ENCODE data around the gene IL13RA2. TPM values are rescaled to one million over a fixed set of nuclear protein-coding genes. Genes with fewer than 3 reads are reported as not detected.

Gene IL13RA2
- total and polyA plus RNA-seq, 2 donors (not counting 1 experiment from before 2014, with no cell fraction given): 12.7 to 42.1 TPM

GRCh38 chrX:115038406-115038805, 21.0 kb upstream of the IL13RA2 start:
- TF ChIP-seq CTCF (conservative IDR thresholded peaks at IDR 0.05 in 1 of 2, IDR thresholded peaks at IDR 0.05 in 1 of 2; ENCODE audit: low read depth in 1 of 2, low read length in 2 of 2): no peak
- TF ChIP-seq EZH2 (IDR thresholded peaks at IDR 0.05; ENCODE audit: low read length, missing control alignments): no peak
- Histone ChIP-seq H3K36me3 (ENCODE audit: control insufficient read depth, insufficient read depth, low read length) (no peaks in the 10 kb centered on the region), H2AFZ (ENCODE audit: low read length) (no peak overlapping the region), H3K27me3 (ENCODE audit: control insufficient read depth, insufficient read depth, low read length) (no peaks in the 10 kb centered on the region), H3K79me2 (ENCODE audit: control insufficient read depth, insufficient read depth, low read length) (no peaks in the 10 kb centered on the region), H3K4me3 (replicated peaks in 1 of 4; ENCODE audit: control extremely low read depth in 1 of 4, insufficient read depth in 1 of 4, low read depth in 3 of 4, low read length in 4 of 4) (no peak overlapping the region), H4K20me1 (ENCODE audit: control insufficient read depth, extremely low read depth, insufficient read depth, low read length) (no peaks in the 10 kb centered on the region), H3K4me2 (ENCODE audit: extremely low read depth, insufficient read depth, low read length) (no peak overlapping the region), H3K9me3 (ENCODE audit: control insufficient read depth, insufficient read depth, low read depth, low read length) (no peaks in the 10 kb centered on the region), H3K9ac (ENCODE audit: insufficient read depth, low read length) (no peak overlapping the region), H3K4me1 (ENCODE audit: control insufficient read depth, extremely low read depth, insufficient read depth, low read length) (no peaks in the 10 kb centered on the region), H3K27ac (ENCODE audit: insufficient read depth, low read length) (no peak overlapping the region)
- peak in 1 of 2 donors; percentile 41 for DNase-seq (ENCODE audit: low read depth in 2 of 2)

- Histone ChIP-seq H3K27ac (ENCODE audit: insufficient read depth, low read length) (no peak overlapping the region), H4K20me1 (ENCODE audit: control insufficient read depth, extremely low read depth, insufficient read depth, low read length) (no peaks in the 10 kb centered on the region)
- DNase-seq (ENCODE audit: low read depth in 2 of 2): no peak
Measured at GRCh38 chrX:115036029-115036428, 18.6 kb upstream of the IL13RA2 start.

DNA sequence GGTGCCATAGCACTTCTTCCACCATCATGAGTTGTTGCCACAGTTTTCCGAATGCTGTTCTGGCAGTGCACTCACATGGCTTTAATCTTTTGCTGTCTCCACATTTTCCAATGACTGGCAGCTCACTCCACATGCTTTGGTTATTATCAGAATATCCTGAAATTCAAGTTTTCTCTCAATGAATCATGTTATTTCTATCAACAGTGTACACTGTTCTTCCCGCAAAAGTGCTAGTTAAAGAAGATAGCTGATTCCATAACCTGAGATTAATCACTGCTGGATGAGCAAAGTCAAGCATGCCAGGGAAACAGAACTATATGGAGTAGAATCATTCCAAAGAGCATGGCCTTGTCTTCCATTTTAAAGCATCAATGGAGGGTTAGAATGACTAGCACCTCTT, 14.6 kb upstream of the IL13RA2 start:
- Histone ChIP-seq H3K9me3 (ENCODE audit: control insufficient read depth, insufficient read depth, low read depth, low read length) (no peaks in the 10 kb centered on the region), H3K79me2 (ENCODE audit: control insufficient read depth, insufficient read depth, low read length) (no peaks in the 10 kb centered on the region), H3K27me3 (ENCODE audit: control insufficient read depth, insufficient read depth, low read length) (no peaks in the 10 kb centered on the region), H3K36me3 (ENCODE audit: control insufficient read depth, insufficient read depth, low read length) (no peaks in the 10 kb centered on the region), H3K4me2 (ENCODE audit: extremely low read depth, insufficient read depth, low read length) (no peak overlapping the region), H2AFZ (ENCODE audit: low read length) (no peak overlapping the region), H4K20me1 (ENCODE audit: control insufficient read depth, extremely low read depth, insufficient read depth, low read length) (no peaks in the 10 kb centered on the region), H3K4me3 (replicated peaks in 1 of 4; ENCODE audit: control extremely low read depth in 1 of 4, insufficient read depth in 1 of 4, low read depth in 3 of 4, low read length in 4 of 4) (no peak overlapping the region), H3K4me1 (ENCODE audit: control insufficient read depth, extremely low read depth, insufficient read depth, low read length) (no peaks in the 10 kb centered on the region), H3K27ac (ENCODE audit: insufficient read depth, low read length) (no peak overlapping the region), H3K9ac (ENCODE audit: insufficient read depth, low read length) (no peak overlapping the region)
- peak in 1 of 2 donors; percentile 1 for DNase-seq (ENCODE audit: low read depth in 2 of 2)
- no peak for TF ChIP-seq CTCF (conservative IDR thresholded peaks at IDR 0.05 in 1 of 2, IDR thresholded peaks at IDR 0.05 in 1 of 2; ENCODE audit: low read depth in 1 of 2, low read length in 2 of 2)
- TF ChIP-seq EZH2 (IDR thresholded peaks at IDR 0.05; ENCODE audit: low read length, missing control alignments): no peak

More at GRCh38 chrX:115036029-115036428, 18.6 kb upstream of the IL13RA2 start:
- no peak overlapping the region for H2AFZ ChIP-seq (ENCODE audit: low read length)
- no peak overlapping the region for H3K9ac ChIP-seq (ENCODE audit: insufficient read depth, low read length)
- no peak for TF ChIP-seq CTCF (conservative IDR thresholded peaks at IDR 0.05 in 1 of 2, IDR thresholded peaks at IDR 0.05 in 1 of 2; ENCODE audit: low read depth in 1 of 2, low read length in 2 of 2)
- no peak for TF ChIP-seq EZH2 (IDR thresholded peaks at IDR 0.05; ENCODE audit: low read length, missing control alignments)
- H3K4me3 ChIP-seq (replicated peaks in 1 of 4; ENCODE audit: control extremely low read depth in 1 of 4, insufficient read depth in 1 of 4, low read depth in 3 of 4, low read length in 4 of 4): no peak overlapping the region
- H3K79me2 ChIP-seq (ENCODE audit: control insufficient read depth, insufficient read depth, low read length): no peaks in the 10 kb centered on the region
- H3K36me3 ChIP-seq (ENCODE audit: control insufficient read depth, insufficient read depth, low read length): no peaks in the 10 kb centered on the region
- no peaks in the 10 kb centered on the region for H3K27me3 ChIP-seq (ENCODE audit: control insufficient read depth, insufficient read depth, low read length)
- H3K9me3 ChIP-seq (ENCODE audit: control insufficient read depth, insufficient read depth, low read depth, low read length): no peaks in the 10 kb centered on the region
- H3K4me2 ChIP-seq (ENCODE audit: extremely low read depth, insufficient read depth, low read length): no peak overlapping the region
- no peaks in the 10 kb centered on the region for H3K4me1 ChIP-seq (ENCODE audit: control insufficient read depth, extremely low read depth, insufficient read depth, low read length)
